Frontal cortex (tissue), 4 donors: ENCODE results near the gene RAC2. TPM values are rescaled to one million over a fixed set of nuclear protein-coding genes. Genes with fewer than 3 reads are reported as not detected.

Experiments
- DNase-seq, 2 donors: peaks; one replicate each; pipeline ENCODE4 v3.0.0; 2012; ENCODE audit warnings: low spot score in 2 of 2
- FAIRE-seq: peaks from 2 replicates; lab custom pipeline; 2012; peaks lifted over from hg19 to GRCh38; lab: Jason Lieb, UNC
- small RNA-seq: library from RNA; depleted of rRNA; stranded (forward); fragments of <200 nt; gene quantifications from one replicate; pipeline ENCODE3, GENCODE V24; 2014
- total RNA-seq: library from RNA; depleted of rRNA; stranded (reverse); fragments of >200 nt; gene quantifications from one replicate; pipeline ENCODE4 v1.2.3, GENCODE V29; 2014
- donor health status: control.
- donor health status: control.
- donor health status: control.

The RAC2 gene
- total RNA-seq, 1 donor from 2014 or later, result under 0.01 TPM

GRCh38 chr22:37182101-37182948 is 61.7 kb downstream of the RAC2 start:
- FAIRE-seq, result no peak
- DNase-seq, result no peak

- FAIRE-seq, result no peak
- DNase-seq, result no peak
Observed at GRCh38 chr22:37181681-37182080, 62.4 kb downstream of the RAC2 start.

GRCh38 chr22:37180531-37181231 is 63.4 kb downstream of the RAC2 start:
- DNase-seq (no peak), FAIRE-seq (no peak)

GRCh38 chr22:37179622-37180420 is 64.2 kb downstream of the RAC2 start:
- FAIRE-seq, result no peak
- no peak for DNase-seq

- DNase-seq (no peak), FAIRE-seq (no peak)
Observed at GRCh38 chr22:37179126-37179470, 65.0 kb downstream of the RAC2 start.

GRCh38 chr22:37178350-37179125 is 65.5 kb downstream of the RAC2 start:
- no peak for DNase-seq
- no peak for FAIRE-seq

- FAIRE-seq (no peak), DNase-seq (no peak)
Observed at GRCh38 chr22:37177755-37178154, 66.3 kb downstream of the RAC2 start.

GRCh38 chr22:37177221-37177620 is 66.8 kb downstream of the RAC2 start:
- DNase-seq (no peak), FAIRE-seq (no peak)

GRCh38 chr22:37176464-37177061 is 67.5 kb downstream of the RAC2 start:
- FAIRE-seq, result no peak
- no peak for DNase-seq

- no peak for FAIRE-seq
Observed at GRCh38 chr22:37175414-37176281, 68.4 kb downstream of the RAC2 start.

More at GRCh38 chr22:37175414-37176281, 68.4 kb downstream of the RAC2 start:
- no peak for DNase-seq

Small RNAs within 50 kb of the gene (small RNA-seq; reads per million reads assigned to genes)
- not detected for gene Z82188.1

Other genes starting within 250 kb of the RAC2 start
- 4.9 TPM for gene TST, start 224.8 kb downstream of the RAC2 start, total RNA-seq
- 22.0 TPM for gene MPST, start 224.5 kb downstream of the RAC2 start, total RNA-seq
- 35.1 TPM for gene KCTD17, start 192.5 kb downstream of the RAC2 start, total RNA-seq
- gene TMPRSS6, start 134.6 kb downstream of the RAC2 start, total RNA-seq, result not detected
- gene IL2RB, start 94.4 kb downstream of the RAC2 start, total RNA-seq, result not detected
- 3.7 TPM for gene C1QTNF6, start 56.0 kb downstream of the RAC2 start, total RNA-seq
- 0.41 TPM for gene SSTR3, start 31.8 kb downstream of the RAC2 start, total RNA-seq
- 2.9 TPM for gene CYTH4, start 38.2 kb upstream of the RAC2 start, total RNA-seq
- 7.7 TPM for gene ELFN2, start 183.2 kb upstream of the RAC2 start, total RNA-seq
- gene MFNG, start 242.1 kb upstream of the RAC2 start, total RNA-seq, result 1.6 TPM